K562 (cell line): Measurements from ENCODE around the gene MAP4K5. TPM values are rescaled to one million over a fixed set of nuclear protein-coding genes. Genes with fewer than 3 reads are reported as not detected.

Experiments
- ATAC-seq: fragments of 200-7000 bp; cut with Tn5 transposase; 3 replicates; pipeline ENCODE4 v1.9.1; 2020; ENCODE audit warnings: moderate library complexity
- BruUV-seq: library from RNA; stranded (reverse); fragments of 400-500 nt; replicated peaks from 2 replicates; lab custom pipeline; 2021; lab: Mats Ljungman, UMichigan
- CTCF ChIA-PET: fragments of 300-600 bp; formaldehyde crosslinking; extraction: SDS; loops from one replicate; lab custom pipeline; 2021; ENCODE audit warnings: low intra/inter-chr PET ratio; lab: Yijun Ruan, JAX
- POLR2A ChIA-PET: fragments of 300-600, 350-650 bp; sonication (Branson Sonifier 250); formaldehyde crosslinking; extraction: SDS; loops from one replicate; lab custom pipeline; 2021; ENCODE audit warnings: antibody characterized with exemption, inconsistent platforms; lab: Yijun Ruan, JAX
- DNase-seq, 4 experiments: peaks; one replicate each; pipeline versions ENCODE4 v3.0.0 to v3.0.0-alpha.2; 2011 to 2018; ENCODE audit warnings: low spot score in 3 of 4, mixed read lengths in 3 of 4; ENCODE audit errors: extremely low read depth in 1 of 4
- FAIRE-seq: peaks from 2 replicates; lab custom pipeline; 2011; peaks lifted over from hg19 to GRCh38; lab: Jason Lieb, UNC
- H2AFZ ChIP-seq: 2 replicates; pipeline ENCODE4 v1.6.0; 2011; ENCODE audit warnings: low read depth, low read length, control low read depth, inconsistent platforms
- H3K27ac ChIP-seq: fragments of 200-600 bp; 3 replicates; pipeline ENCODE4 v1.8.0; 2011; ENCODE audit warnings: low read depth, mild to moderate bottlenecking, control low read depth, inconsistent platforms, low read length, moderate library complexity, mixed read lengths; ENCODE audit errors: extremely low read depth
- H3K27me3 ChIP-seq, 2 experiments: fragments of 300-600 bp in 1 of 2; 2 replicates in 1 of 2; 3 replicates in 1 of 2; pipeline versions ENCODE4 v1.6.0 to v1.8.0; 2011; ENCODE audit warnings: inconsistent platforms in 2 of 2, low read length in 2 of 2, mild to moderate bottlenecking in 1 of 2, mixed read lengths in 1 of 2, moderate library complexity in 1 of 2; ENCODE audit not compliant: control insufficient read depth in 2 of 2, insufficient read depth in 2 of 2
- H3K36me3 ChIP-seq: fragments of 300-600 bp; 3 replicates; pipeline ENCODE4 v1.8.0; 2011; ENCODE audit warnings: mild to moderate bottlenecking, low read length, inconsistent platforms; ENCODE audit not compliant: control insufficient read depth, insufficient read depth
- H3K4me1 ChIP-seq, 2 experiments: fragments of 200-600 bp in 1 of 2; replicated peaks in 1 of 2; 2 replicates in 1 of 2; 3 replicates in 1 of 2; pipeline versions ENCODE4 v1.5.1 to v1.8.0; 2011; ENCODE audit warnings: inconsistent platforms in 2 of 2, low read length in 2 of 2, mild to moderate bottlenecking in 1 of 2, mixed read lengths in 1 of 2, moderate library complexity in 1 of 2; ENCODE audit not compliant: control insufficient read depth in 2 of 2, insufficient read depth in 2 of 2
- H3K4me2 ChIP-seq: 2 replicates; pipeline ENCODE4 v1.6.1; 2011; ENCODE audit warnings: low read length, control low read depth, inconsistent platforms, mixed read lengths; ENCODE audit not compliant: insufficient read depth
- H3K4me3 ChIP-seq: fragments of 200-600 bp; sonication (generic), shearing (Covaris generic); 2 replicates; pipeline ENCODE4 v1.5.1; 2016; ENCODE audit warnings: control low read depth, inconsistent platforms
- H3K79me2 ChIP-seq: fragments of 200-600 bp; 3 replicates; pipeline ENCODE4 v1.8.0; 2011; ENCODE audit warnings: low read length, inconsistent platforms; ENCODE audit not compliant: control insufficient read depth, insufficient read depth
- H3K9ac ChIP-seq, 2 experiments: 2 replicates each; pipeline versions ENCODE4 v1.6.0 to v1.6.1; 2011; ENCODE audit warnings: low read depth in 2 of 2, low read length in 2 of 2, control low read depth in 1 of 2, inconsistent platforms in 1 of 2, mild to moderate bottlenecking in 1 of 2, mixed read lengths in 1 of 2; ENCODE audit not compliant: insufficient read depth in 1 of 2
- H3K9me1 ChIP-seq: one replicate; pipeline ENCODE4 v1.6.0; 2011; ENCODE audit warnings: inconsistent platforms, mild to moderate bottlenecking, low read length, moderate library complexity; ENCODE audit not compliant: control insufficient read depth, insufficient read depth
- H3K9me3 ChIP-seq: replicated peaks from 2 replicates; pipeline ENCODE4 v1.5.1; 2011; ENCODE audit warnings: low read depth, low read length, inconsistent platforms; ENCODE audit not compliant: control insufficient read depth, insufficient read depth
- H4K20me1 ChIP-seq: replicated peaks from 2 replicates; pipeline ENCODE4 v1.6.1; 2011; ENCODE audit warnings: low read length, inconsistent platforms, mixed read lengths; ENCODE audit not compliant: control insufficient read depth, insufficient read depth
- CBX2 ChIP-seq: fragments of 200-600 bp; sonication (generic); IDR thresholded peaks from one replicate; pipeline ENCODE4 v1.6.1; 2012; ENCODE audit warnings: mild to moderate bottlenecking, low read length, inconsistent platforms; ENCODE audit not compliant: insufficient read depth, poor library complexity, severe bottlenecking
- ESRRA ChIP-seq: fragments of 450-650 bp; IDR thresholded peaks from 2 replicates; pipeline ENCODE4 v1.6.1; 2014; ENCODE audit warnings: low read depth, mild to moderate bottlenecking, moderate library complexity, borderline replicate concordance
- HEY1 ChIP-seq: fragments of 250-450 bp; sonication (Bioruptor Pico); IDR thresholded peaks from 2 replicates; pipeline ENCODE4 v1.5.0; 2020; ENCODE audit warnings: mild to moderate bottlenecking, moderate library complexity, borderline replicate concordance
- KLF16 ChIP-seq: IDR thresholded peaks from 2 replicates; pipeline ENCODE4 v1.6.1; 2016; ENCODE audit warnings: antibody characterized with exemption
- MTF1 ChIP-seq: fragments of 250-450 bp; sonication (Bioruptor Pico); IDR thresholded peaks from 2 replicates; pipeline ENCODE4 v1.9.0; 2021; ENCODE audit warnings: moderate library complexity, mild to moderate bottlenecking, inconsistent platforms, borderline replicate concordance
- POLR2AphosphoS5 ChIP-seq: IDR thresholded peaks from 2 replicates; pipeline ENCODE4 v1.6.1; 2011; ENCODE audit warnings: mild to moderate bottlenecking, low read depth, low read length, moderate library complexity; ENCODE audit not compliant: control insufficient read depth, insufficient read depth
- POLR3A ChIP-seq: IDR thresholded peaks from 2 replicates; pipeline ENCODE4 v1.6.1; 2011; ENCODE audit warnings: borderline replicate concordance, mild to moderate bottlenecking, moderate library complexity; ENCODE audit not compliant: insufficient read length, insufficient read depth; ENCODE audit errors: extremely low read depth
- SFPQ ChIP-seq: fragments of 200-400 bp; formaldehyde crosslinking; IDR thresholded peaks from 2 replicates; pipeline ENCODE4 v1.6.1; 2017; ENCODE audit warnings: mild to moderate bottlenecking, low read depth, low read length, moderate library complexity
- SP2 ChIP-seq: IDR thresholded peaks from 2 replicates; pipeline ENCODE4 v1.6.1; 2011; ENCODE audit warnings: mild to moderate bottlenecking, low read depth, low read length, moderate library complexity; ENCODE audit not compliant: poor library complexity, severe bottlenecking; ENCODE audit errors: extremely low read depth
- STAT5A ChIP-seq: IDR thresholded peaks from 2 replicates; pipeline ENCODE4 v1.6.1; 2012; ENCODE audit warnings: low read length, inconsistent platforms, borderline replicate concordance
- TAF1 ChIP-seq: IDR thresholded peaks from 2 replicates; pipeline ENCODE4 v1.6.1; 2011; ENCODE audit warnings: mild to moderate bottlenecking, low read length, moderate library complexity; ENCODE audit not compliant: insufficient read depth, control insufficient read depth, severe bottlenecking; ENCODE audit errors: extremely low read depth
- ZBTB43 ChIP-seq: sonication (generic); formaldehyde crosslinking; IDR thresholded peaks from 2 replicates; pipeline ENCODE4 v1.8.0; 2023; ENCODE audit warnings: mild to moderate bottlenecking, missing genetic modification reagents
- ZBTB5 ChIP-seq: fragments of 450-650 bp; IDR thresholded peaks from 2 replicates; pipeline ENCODE4 v1.6.1; 2017; ENCODE audit warnings: antibody characterized with exemption
- ZFX ChIP-seq: sonication (generic); formaldehyde crosslinking; IDR thresholded peaks from 2 replicates; pipeline ENCODE4 v1.8.0; 2022; ENCODE audit warnings: mild to moderate bottlenecking, missing genetic modification reagents, moderate library complexity
- ZKSCAN1 ChIP-seq: fragments of 150-350 bp; IDR thresholded peaks from 2 replicates; pipeline ENCODE4 v1.6.1; 2016; ENCODE audit warnings: low read depth, low read length
- ZNF124 ChIP-seq: sonication (generic); formaldehyde crosslinking; IDR thresholded peaks from 2 replicates; pipeline ENCODE4 v1.8.1; 2022; ENCODE audit warnings: missing genetic modification reagents
- ZNF551 ChIP-seq: fragments of 250-450 bp; sonication (Bioruptor Pico); IDR thresholded peaks from 2 replicates; pipeline ENCODE4 v1.5.0; 2021; ENCODE audit warnings: mild to moderate bottlenecking, moderate library complexity
- WGBS: fragments of 100-300 bp; shearing (Covaris generic); methylation state at CpG from one replicate; pipeline ENCODE4 v1.1.6; 2016; ENCODE audit warnings: low coverage, mixed read lengths; ENCODE audit not compliant: insufficient coverage; ENCODE audit errors: missing lambda C conversion rate; 5-methylcytosine and 5-hydroxymethylcytosine counted together
- in situ Hi-C: fragments of 300-500 bp; cut with MboI; formaldehyde crosslinking; loops from 4 replicates; pipeline ENCODE4 v1.15.0; 2018; ENCODE audit warnings: inconsistent platforms, mixed read lengths
- intact Hi-C: fragments of 100-400 bp; cut with micrococcal nuclease; formaldehyde crosslinking; loops from 2 replicates; pipeline ENCODE4 v1.14.2; 2022
- polyA plus RNA-seq, 8 experiments: library from polyadenylated mRNA; depleted of rRNA in 4 of 8; stranded (reverse) in 5 of 8; unstranded in 3 of 8; fragments of >200 nt; fragmentation: Nextera tagmentation in 2 of 8; fragmentation: Illumina TruSeq in 1 of 8; extraction: Ambion mirVana in 2 of 8; extraction: Trizol in 1 of 8; gene quantifications; 2 replicates each; pipeline versions ENCODE4 v1.2.1 to v1.2.3, GENCODE V29; 2011 to 2014; ENCODE audit warnings: inconsistent platforms in 1 of 8, missing spikeins in 1 of 8
- total RNA-seq, 7 experiments: library from RNA; depleted of rRNA in 6 of 7; stranded (reverse); fragments of >200 nt in 6 of 7; fragmentation: Illumina TruSeq in 2 of 7; extraction: Trizol in 2 of 7; gene quantifications; 2 replicates each; pipeline versions ENCODE4 v1.2.1 to v1.2.3, GENCODE V29; 2011 to 2021; ENCODE audit warnings: low replicate concordance in 1 of 7

Gene MAP4K5
- total and polyA plus RNA-seq, 9 of the 15 experiments (the other 6 are each of a cell fraction or from before 2014, with no cell fraction given): 5.9 to 29.4 (median 18.0) TPM

- no peak for FAIRE-seq
- intact Hi-C loops: no loop called here
- H3K79me2 ChIP-seq: no peaks in the 10 kb centered on the region
- ChIA-PET CTCF (no interaction called here), POLR2A (no interaction called here)
- 64% methylated on average over 1 of the region's 1 CpG for WGBS
- H3K4me2 ChIP-seq: no peak overlapping the region
- no peak overlapping the region for H2AFZ ChIP-seq
- H3K27me3 ChIP-seq: no peaks in the 10 kb centered on the region
- 0 out of 2 replicates have a peak, but pooled peaks cover 3% of the 10 kb centered on the region for H4K20me1 ChIP-seq
- BruUV-seq: no TSS peak
- H3K27ac ChIP-seq: no peak overlapping the region
- H3K4me3 ChIP-seq: no peak overlapping the region
- DNase-seq: no peak
- in situ Hi-C loops: no loop called here
- no peak for TF ChIP-seq TAF1
- no peak for TF ChIP-seq SP2
- TF ChIP-seq ZBTB5: no peak
- TF ChIP-seq POLR2AphosphoS5: no peak
- TF ChIP-seq SFPQ: no peak
- no peak for TF ChIP-seq HEY1 (CRISPR knock-in tag)
- TF ChIP-seq ZNF551 (CRISPR knock-in tag): no peak
- TF ChIP-seq KLF16: no peak
- no peak for TF ChIP-seq CBX2
- TF ChIP-seq ZBTB43 (CRISPR knock-in tag): no peak
- TF ChIP-seq MTF1 (CRISPR knock-in tag): no peak
- TF ChIP-seq POLR3A: no peak
- no peak for TF ChIP-seq STAT5A
- no peak for TF ChIP-seq ESRRA
- TF ChIP-seq ZFX (CRISPR knock-in tag): no peak
- TF ChIP-seq ZNF124 (CRISPR knock-in tag): no peak
- TF ChIP-seq ZKSCAN1: no peak
- TF ChIP-seq, all 486 proteins: peak for 0
- Histone ChIP-seq H3K9me3 (no peaks in the 10 kb centered on the region), H3K9me1 (no peaks in the 10 kb centered on the region), H3K9ac (no peak overlapping the region), H3K36me3 (peaks cover 10% of the 10 kb centered on the region; the same call in 1 of the 3 replicates), H3K4me1 (no peaks in the 10 kb centered on the region)
- no peak for ATAC-seq
Observed at GRCh38 chr14:50380455-50380854, 151.9 kb downstream of the MAP4K5 start.
